GM12878 (cell line): Measurements from ENCODE around the gene DOCK9. TPM values are rescaled to one million over a fixed set of nuclear protein-coding genes. Genes with fewer than 3 reads are reported as not detected.

Experiments
- ATAC-seq: fragments of 200-7000 bp; cut with Tn5 transposase; 3 replicates; pipeline ENCODE4 v1.9.1; 2020; ENCODE audit warnings: mild to moderate bottlenecking, moderate library complexity
- BruUV-seq: library from RNA; stranded (reverse); fragments of 400-500 nt; replicated peaks from 2 replicates; lab custom pipeline; 2021; lab: Mats Ljungman, UMichigan
- CTCF ChIA-PET: fragments of 300-600 bp; sonication (Branson Sonifier 250); formaldehyde crosslinking; extraction: SDS; loops from one replicate; lab custom pipeline; 2021; ENCODE audit warnings: inconsistent platforms; lab: Yijun Ruan, JAX
- POLR2A ChIA-PET: fragments of 350-600 bp; formaldehyde crosslinking; extraction: SDS; loops from one replicate; lab custom pipeline; 2021; ENCODE audit warnings: inconsistent platforms; lab: Charles Lee
- RAD21 ChIA-PET: fragments of 300-600 bp; sonication (Branson Sonifier 250); formaldehyde crosslinking; loops from one replicate; lab custom pipeline; 2023; ENCODE audit warnings: antibody characterized with exemption; ENCODE audit not compliant: unreplicated experiment; lab: Charles Lee
- SMC1A ChIA-PET: fragments of 300-600 bp; sonication (Branson Sonifier 250); formaldehyde crosslinking; loops from one replicate; lab custom pipeline; 2023; ENCODE audit not compliant: unreplicated experiment, uncharacterized antibody; lab: Charles Lee
- DNase-seq: peaks from one replicate; pipeline ENCODE4 v3.0.0-alpha.2; 2011; ENCODE audit warnings: low read depth, low spot score
- FAIRE-seq: peaks from 3 replicates; lab custom pipeline; 2011; peaks lifted over from hg19 to GRCh38; lab: Jason Lieb, UNC
- H2AFZ ChIP-seq: 2 replicates; pipeline ENCODE4 v1.6.0; 2011; ENCODE audit warnings: low read depth, low read length, control low read depth; ENCODE audit not compliant: control insufficient read depth
- H3K27ac ChIP-seq: 2 replicates; pipeline ENCODE4 v1.5.1; 2011; ENCODE audit warnings: control low read depth; ENCODE audit not compliant: control insufficient read depth, insufficient read depth
- H3K27me3 ChIP-seq, 2 experiments: replicated peaks in 1 of 2; 2 replicates each; pipeline versions ENCODE4 v1.6.0 to v1.6.1; 2011; ENCODE audit warnings: low read length in 1 of 2; ENCODE audit not compliant: control insufficient read depth in 2 of 2, insufficient read depth in 2 of 2
- H3K36me3 ChIP-seq, 2 experiments: 2 replicates each; pipeline ENCODE4 v1.5.1; 2011; ENCODE audit warnings: low read length in 1 of 2; ENCODE audit not compliant: control insufficient read depth in 2 of 2, insufficient read depth in 2 of 2
- H3K4me1 ChIP-seq: 2 replicates; pipeline ENCODE4 v1.6.1; 2011; ENCODE audit warnings: mild to moderate bottlenecking, low read length, moderate library complexity, mixed read lengths; ENCODE audit not compliant: control insufficient read depth, insufficient read depth
- H3K4me2 ChIP-seq: 2 replicates; pipeline ENCODE4 v1.6.0; 2011; ENCODE audit warnings: control low read depth; ENCODE audit not compliant: control insufficient read depth, insufficient read depth
- H3K4me3 ChIP-seq: fragments of 200-600 bp; sonication (generic); 2 replicates; pipeline ENCODE4 v1.5.1; 2016
- H3K79me2 ChIP-seq: 2 replicates; pipeline ENCODE4 v1.6.0; 2011; ENCODE audit warnings: low read length; ENCODE audit not compliant: control insufficient read depth, insufficient read depth
- H3K9ac ChIP-seq: 2 replicates; pipeline ENCODE4 v1.8.0; 2011; ENCODE audit warnings: low read length, control low read depth, mixed read lengths; ENCODE audit not compliant: control insufficient read depth, insufficient read depth
- H3K9me3 ChIP-seq: replicated peaks from 3 replicates; pipeline ENCODE4 v1.5.1; 2011; ENCODE audit warnings: mild to moderate bottlenecking, low read length; ENCODE audit not compliant: control insufficient read depth, insufficient read depth
- H4K20me1 ChIP-seq: 2 replicates; pipeline ENCODE4 v1.6.0; 2011; ENCODE audit not compliant: control insufficient read depth, insufficient read depth
- CBX3 ChIP-seq: fragments of 200-600 bp; sonication (generic); IDR thresholded peaks from 2 replicates; pipeline ENCODE4 v1.6.1; 2016; ENCODE audit warnings: low read depth, borderline replicate concordance
- EED ChIP-seq: sonication (generic); IDR thresholded peaks from 2 replicates; pipeline ENCODE4 v1.6.1; 2016; ENCODE audit warnings: antibody characterized with exemption, low read depth
- HDGF ChIP-seq: fragments of 450-650 bp; IDR thresholded peaks from 2 replicates; pipeline ENCODE4 v1.6.1; 2016; ENCODE audit warnings: antibody characterized with exemption
- NFIC ChIP-seq: IDR thresholded peaks from 2 replicates; pipeline ENCODE4 v1.6.1; 2012; ENCODE audit warnings: low read depth, mild to moderate bottlenecking, inconsistent platforms, low read length, moderate library complexity
- NFXL1 ChIP-seq: fragments of 450-650 bp; IDR thresholded peaks from 2 replicates; pipeline ENCODE4 v1.6.1; 2017; ENCODE audit warnings: antibody characterized with exemption, mild to moderate bottlenecking, borderline replicate concordance
- NR2F1 ChIP-seq: fragments of 450-650 bp; conservative IDR thresholded peaks from 2 replicates; pipeline ENCODE4 v1.6.1; 2017; ENCODE audit warnings: mild to moderate bottlenecking
- NRF1 ChIP-seq: conservative IDR thresholded peaks from 2 replicates; pipeline ENCODE4 v1.6.1; 2011; ENCODE audit warnings: mild to moderate bottlenecking, low read depth, low read length, improper control_type of control experiment
- SIN3A ChIP-seq: IDR thresholded peaks from 2 replicates; pipeline ENCODE4 v1.6.1; 2012; ENCODE audit warnings: low read depth, low read length, improper control_type of control experiment
- SREBF1 ChIP-seq: IDR thresholded peaks from 2 replicates; pipeline ENCODE4 v1.6.1; 2012; ENCODE audit warnings: mild to moderate bottlenecking, low read length
- TARDBP ChIP-seq: IDR thresholded peaks from 2 replicates; pipeline ENCODE4 v1.6.1; 2016; ENCODE audit warnings: borderline replicate concordance
- ZNF217 ChIP-seq: fragments of 450-650 bp; IDR thresholded peaks from 2 replicates; pipeline ENCODE4 v1.6.1; 2017; ENCODE audit warnings: antibody characterized with exemption, mild to moderate bottlenecking
- ZNF274 ChIP-seq: IDR thresholded peaks from one replicate; pipeline ENCODE4 v1.8.0; 2011; ENCODE audit not compliant: insufficient read length, insufficient read depth
- ZNF687 ChIP-seq: fragments of 450-650 bp; IDR thresholded peaks from 2 replicates; pipeline ENCODE4 v1.6.1; 2017; ENCODE audit warnings: mild to moderate bottlenecking, moderate library complexity
- WGBS: methylation state at CpG from one replicate; pipeline ENCODE4 v1.1.6; 2016; ENCODE audit warnings: low lambda C conversion rate; ENCODE audit not compliant: insufficient replicate concordance, insufficient coverage; ENCODE audit errors: missing lambda C conversion rate; 5-methylcytosine and 5-hydroxymethylcytosine counted together
- in situ Hi-C: fragments of 300-500 bp; cut with MboI; formaldehyde crosslinking; loops from 9 replicates; pipeline ENCODE4 v1.14.3; 2018; ENCODE audit warnings: mixed read lengths
- intact Hi-C: fragments of 100-400 bp; cut with micrococcal nuclease; formaldehyde crosslinking; loops from one replicate; pipeline ENCODE4 v1.14.2; 2022; ENCODE audit not compliant: unreplicated experiment
- polyA plus RNA-seq, 11 experiments: library from polyadenylated mRNA; depleted of rRNA in 4 of 11; unstranded in 6 of 11; stranded (reverse) in 5 of 11; fragments of >200 nt; fragmentation: Nextera tagmentation in 4 of 11; fragmentation: Illumina TruSeq in 1 of 11; extraction: Ambion mirVana in 4 of 11; extraction: Trizol in 1 of 11; gene quantifications; 1 replicate in 1 of 11; 2 replicates in 10 of 11; pipeline versions ENCODE4 v1.2.1 to v1.2.3, GENCODE V29; 2011 to 2016; ENCODE audit warnings: inconsistent platforms in 2 of 11, missing spikeins in 2 of 11, low read depth in 1 of 11
- total RNA-seq, 4 experiments: library from RNA; depleted of rRNA in 3 of 4; stranded (reverse); fragments of >200 nt in 3 of 4; fragmentation: Illumina TruSeq in 1 of 4; extraction: Trizol in 1 of 4; gene quantifications; 2 replicates each; pipeline versions ENCODE4 v1.2.1 to v1.2.3, GENCODE V29; 2013 to 2021

DOCK9 gene
- total and polyA plus RNA-seq, 10 of the 15 experiments (the other 5 are each of a cell fraction or from before 2014, with no cell fraction given), result 0.09 to 2.9 (median 0.74) TPM

GRCh38 chr13:98827449-98827848 lies 150.4 kb downstream of the DOCK9 start (continued):
- no peak for TF ChIP-seq NRF1
- TF ChIP-seq ZNF687, result no peak
- no peak for TF ChIP-seq NFIC
- no peak for TF ChIP-seq EED
- no peak for TF ChIP-seq NFXL1

- H3K79me2 ChIP-seq, result no peaks in the 10 kb centered on the region
- no peaks in the 10 kb centered on the region for H3K4me1 ChIP-seq
- H3K4me3 ChIP-seq, result no peak overlapping the region
- ChIA-PET POLR2A (no interaction called here), RAD21 (interaction anchor here (0.7 to 0.9 kb wide), 2 partner anchors 9 to 14 kb away, joined by 3 read pairs; no protein-coding TSS in a partner anchor), CTCF (interaction anchor here (1.3 to 2.9 kb wide), 4 partner anchors 9 to 16 kb away, joined by 4 to 9 read pairs (median 7); no protein-coding TSS in a partner anchor), SMC1A (interaction anchor here (1.0 to 1.4 kb wide), 3 partner anchors 14 to 227 kb away, joined by 3 to 5 read pairs (median 4); no protein-coding TSS in a partner anchor)
- H3K9ac ChIP-seq, result no peak overlapping the region
- no peak overlapping the region for H3K27ac ChIP-seq
- H3K27me3 ChIP-seq, result no peaks in the 10 kb centered on the region
- H3K36me3 ChIP-seq, result no peaks in the 10 kb centered on the region
- in situ Hi-C loops (no loop called here), intact Hi-C loops (no loop called here)
- H4K20me1 ChIP-seq, result no peaks in the 10 kb centered on the region
- TF ChIP-seq SREBF1 (no peak), SIN3A (no peak), HDGF (no peak), TARDBP (no peak), CBX3 (no peak), NR2F1 (no peak), ZNF217 (no peak), ZNF274 (no peak)
- H2AFZ ChIP-seq, result no peak overlapping the region
- FAIRE-seq (no peak), ATAC-seq (no peak), DNase-seq (no peak)
- H3K4me2 ChIP-seq, result no peak overlapping the region
- no peaks in the 10 kb centered on the region for H3K9me3 ChIP-seq
- BruUV-seq, result no TSS peak
- WGBS, result 40% methylated on average over 6 of the region's 6 CpGs
Observed at GRCh38 chr13:98826146-98826545, 151.7 kb downstream of the DOCK9 start.
